Neural progenitor cell (in vitro differentiated cells): Measurements from ENCODE around the gene CCDC3. TPM values are rescaled to one million over a fixed set of nuclear protein-coding genes. Genes with fewer than 3 reads are reported as not detected.

ENCODE experiments used
- DNase-seq: peaks from one replicate; pipeline ENCODE4 v3.0.0-alpha.2; 2016; ENCODE audit warnings: low spot score
- H2AFZ ChIP-seq: fragments of 200-600 bp; sonication (generic); replicated peaks from 2 replicates; pipeline ENCODE4 v1.6.1; 2016; ENCODE audit warnings: antibody characterized with exemption
- H3F3A ChIP-seq: fragments of 200-600 bp; sonication (generic); 2 replicates; pipeline ENCODE4 v1.6.1; 2016; ENCODE audit warnings: antibody characterized with exemption, low read depth
- H3K27ac ChIP-seq: fragments of 200-600 bp; sonication (generic); 2 replicates; pipeline ENCODE4 v1.5.1; 2016; ENCODE audit warnings: mild to moderate bottlenecking
- H3K27me3 ChIP-seq: fragments of 200-600 bp; sonication (generic); 2 replicates; pipeline ENCODE4 v1.6.1; 2016; ENCODE audit warnings: mild to moderate bottlenecking, moderate library complexity
- H3K36me3 ChIP-seq: fragments of 200-600 bp; sonication (generic); 2 replicates; pipeline ENCODE4 v1.5.1; 2016
- H3K4me1 ChIP-seq: fragments of 200-600 bp; sonication (generic); 2 replicates; pipeline ENCODE4 v1.6.1; 2016; ENCODE audit warnings: mixed run types
- H3K4me2 ChIP-seq: fragments of 200-600 bp; sonication (generic); 2 replicates; pipeline ENCODE4 v1.6.1; 2016
- H3K4me3 ChIP-seq: fragments of 200-600 bp; sonication (generic); 2 replicates; pipeline ENCODE4 v1.5.1; 2016
- H3K79me2 ChIP-seq: fragments of 200-600 bp; sonication (generic); 2 replicates; pipeline ENCODE4 v1.6.1; 2016; ENCODE audit warnings: low read depth
- H3K9ac ChIP-seq: fragments of 200-600 bp; sonication (generic); 2 replicates; pipeline ENCODE4 v1.6.1; 2016
- H3K9me3 ChIP-seq: fragments of 200-600 bp; sonication (generic); 2 replicates; pipeline ENCODE4 v1.5.1; 2016; ENCODE audit warnings: low read depth
- H4K20me1 ChIP-seq: fragments of 200-600 bp; sonication (generic); 2 replicates; pipeline ENCODE4 v1.6.1; 2016; ENCODE audit warnings: low read depth
- H3K27ac Mint-ChIP-seq: 3 replicates; pipeline ENCODE4 v1.8.0; 2021; ENCODE audit warnings: mixed read lengths
- H3K27me3 Mint-ChIP-seq: 2 replicates; pipeline ENCODE4 v1.8.0; 2022; ENCODE audit warnings: low read depth, mild to moderate bottlenecking, inconsistent platforms, moderate library complexity, mixed read lengths; ENCODE audit not compliant: insufficient read depth
- H3K36me3 Mint-ChIP-seq: 3 replicates; pipeline ENCODE4 v1.8.0; 2021; ENCODE audit warnings: mixed read lengths
- H3K4me1 Mint-ChIP-seq: 3 replicates; pipeline ENCODE4 v1.8.0; 2021; ENCODE audit warnings: mixed read lengths
- H3K4me3 Mint-ChIP-seq: 3 replicates; pipeline ENCODE4 v1.8.0; 2021; ENCODE audit warnings: mild to moderate bottlenecking, moderate library complexity, mixed read lengths
- H3K9me3 Mint-ChIP-seq: 3 replicates; pipeline ENCODE4 v1.8.0; 2020; ENCODE audit warnings: mixed read lengths
- EZH2 ChIP-seq: fragments of 200-600 bp; sonication (generic); IDR thresholded peaks from 2 replicates; pipeline ENCODE4 v1.6.1; 2017; ENCODE audit warnings: antibody characterized with exemption, mild to moderate bottlenecking, moderate library complexity
- EZH2phosphoT487 ChIP-seq: fragments of 200-600 bp; sonication (generic); IDR thresholded peaks from 2 replicates; pipeline ENCODE4 v1.6.1; 2017; ENCODE audit warnings: antibody characterized with exemption
- total RNA-seq: library from RNA; depleted of rRNA; stranded (reverse); fragments of >200 nt; gene quantifications from 2 replicates; pipeline ENCODE4 v1.2.3, GENCODE V29; 2015; ENCODE audit warnings: low replicate concordance
- TF ChIP-seq, protein P1 (sequence below): fragments of 200-600 bp; sonication (generic); IDR thresholded peaks from 2 replicates; pipeline ENCODE4 v1.5.1; 2017; ENCODE audit warnings: antibody characterized with exemption, mild to moderate bottlenecking

Gene CCDC3
- total RNA-seq, 1 donor from 2014 or later, result not detected

DNA sequence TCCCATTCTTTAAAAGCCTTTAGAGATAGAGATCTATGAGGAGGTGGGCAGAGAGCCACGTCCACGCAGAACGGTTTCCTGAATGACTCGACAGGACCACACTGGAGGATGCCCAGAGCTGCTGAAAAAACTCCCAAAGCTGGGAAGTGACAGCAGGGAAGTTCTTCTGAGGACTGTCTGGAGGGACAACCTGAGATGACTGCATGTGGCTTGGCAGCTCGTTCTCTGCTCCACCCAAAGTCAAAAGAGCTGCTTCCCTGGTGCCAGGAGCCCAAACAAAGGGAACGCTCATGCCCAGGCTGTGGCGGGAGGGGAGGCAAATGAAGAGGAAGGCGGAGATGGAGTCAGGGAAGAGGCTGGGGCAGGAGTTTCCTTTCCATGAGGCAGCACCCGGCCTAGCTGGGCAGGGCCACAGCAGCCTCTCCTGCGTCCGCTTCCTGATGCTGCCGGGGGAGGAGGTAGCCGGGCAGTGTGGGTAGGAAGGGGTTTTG, 95.4 kb downstream of the CCDC3 start:
- no peak overlapping the region for H3K27ac Mint-ChIP-seq
- Histone ChIP-seq H3K27me3 (no peaks in the 10 kb centered on the region), H3K4me1 (no peaks in the 10 kb centered on the region), H3K9ac (no peak overlapping the region), H3K4me3 (no peak overlapping the region), H3K4me2 (no peak overlapping the region), H3K9me3 (no peaks in the 10 kb centered on the region), H3K27ac (no peak overlapping the region), H3K36me3 (no peaks in the 10 kb centered on the region), H2AFZ (no peak overlapping the region), H3K79me2 (no peaks in the 10 kb centered on the region), H4K20me1 (no peaks in the 10 kb centered on the region), H3F3A (no peaks in the 10 kb centered on the region)
- no peak for TF ChIP-seq EZH2phosphoT487
- TF ChIP-seq EZH2, result no peak
- TF ChIP-seq, protein P1, sequence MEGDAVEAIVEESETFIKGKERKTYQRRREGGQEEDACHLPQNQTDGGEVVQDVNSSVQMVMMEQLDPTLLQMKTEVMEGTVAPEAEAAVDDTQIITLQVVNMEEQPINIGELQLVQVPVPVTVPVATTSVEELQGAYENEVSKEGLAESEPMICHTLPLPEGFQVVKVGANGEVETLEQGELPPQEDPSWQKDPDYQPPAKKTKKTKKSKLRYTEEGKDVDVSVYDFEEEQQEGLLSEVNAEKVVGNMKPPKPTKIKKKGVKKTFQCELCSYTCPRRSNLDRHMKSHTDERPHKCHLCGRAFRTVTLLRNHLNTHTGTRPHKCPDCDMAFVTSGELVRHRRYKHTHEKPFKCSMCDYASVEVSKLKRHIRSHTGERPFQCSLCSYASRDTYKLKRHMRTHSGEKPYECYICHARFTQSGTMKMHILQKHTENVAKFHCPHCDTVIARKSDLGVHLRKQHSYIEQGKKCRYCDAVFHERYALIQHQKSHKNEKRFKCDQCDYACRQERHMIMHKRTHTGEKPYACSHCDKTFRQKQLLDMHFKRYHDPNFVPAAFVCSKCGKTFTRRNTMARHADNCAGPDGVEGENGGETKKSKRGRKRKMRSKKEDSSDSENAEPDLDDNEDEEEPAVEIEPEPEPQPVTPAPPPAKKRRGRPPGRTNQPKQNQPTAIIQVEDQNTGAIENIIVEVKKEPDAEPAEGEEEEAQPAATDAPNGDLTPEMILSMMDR, result no peak
- peaks cover 17% of the 10 kb centered on the region for H3K4me1 Mint-ChIP-seq
- peaks cover 4% of the 10 kb centered on the region for H3K9me3 Mint-ChIP-seq
- H3K27me3 Mint-ChIP-seq, result peaks cover 4% of the 10 kb centered on the region
- no peaks in the 10 kb centered on the region for H3K36me3 Mint-ChIP-seq
- no peak for DNase-seq
- no peak overlapping the region for H3K4me3 Mint-ChIP-seq

DNA sequence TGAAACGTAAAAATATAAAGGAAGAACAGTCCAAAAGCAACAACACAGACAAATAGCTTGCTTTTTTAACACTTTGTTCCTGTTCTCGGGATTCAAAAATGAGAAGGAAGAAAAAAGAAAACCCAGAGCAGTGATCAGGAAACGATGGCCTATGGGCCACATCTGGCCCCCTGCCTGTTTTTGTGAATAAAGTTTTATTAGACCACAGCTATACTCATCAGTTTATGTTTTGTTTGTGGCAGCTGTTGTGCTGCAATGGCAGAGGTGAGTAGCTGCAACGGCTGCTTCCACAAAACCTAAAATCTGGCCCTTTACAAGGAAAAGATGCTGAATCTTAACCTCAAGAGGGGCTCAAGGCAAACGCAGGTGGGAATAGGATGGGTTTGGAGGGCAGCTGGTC, 96.4 kb downstream of the CCDC3 start:
- peaks cover 4% of the 10 kb centered on the region for H3K9me3 Mint-ChIP-seq
- TF ChIP-seq EZH2phosphoT487, result no peak
- TF ChIP-seq, protein P1, result no peak
- TF ChIP-seq EZH2, result no peak
- no peaks in the 10 kb centered on the region for H3K79me2 ChIP-seq
- no peaks in the 10 kb centered on the region for H3K36me3 Mint-ChIP-seq
- no peaks in the 10 kb centered on the region for H3K36me3 ChIP-seq
- H3K27ac Mint-ChIP-seq, result no peak overlapping the region
- peaks cover 4% of the 10 kb centered on the region for H3K27me3 Mint-ChIP-seq
- no peak overlapping the region for H3K9ac ChIP-seq
- no peaks in the 10 kb centered on the region for H3K9me3 ChIP-seq
- no peak for DNase-seq
- no peaks in the 10 kb centered on the region for H3K4me1 ChIP-seq
- H2AFZ ChIP-seq, result no peak overlapping the region
- peaks cover 17% of the 10 kb centered on the region for H3K4me1 Mint-ChIP-seq
- H4K20me1 ChIP-seq, result no peaks in the 10 kb centered on the region
- H3K4me2 ChIP-seq, result no peak overlapping the region
- H3K27me3 ChIP-seq, result no peaks in the 10 kb centered on the region
- no peak overlapping the region for H3K4me3 Mint-ChIP-seq
- no peaks in the 10 kb centered on the region for H3F3A ChIP-seq
- H3K4me3 ChIP-seq, result no peak overlapping the region
- H3K27ac ChIP-seq, result no peak overlapping the region

DNA sequence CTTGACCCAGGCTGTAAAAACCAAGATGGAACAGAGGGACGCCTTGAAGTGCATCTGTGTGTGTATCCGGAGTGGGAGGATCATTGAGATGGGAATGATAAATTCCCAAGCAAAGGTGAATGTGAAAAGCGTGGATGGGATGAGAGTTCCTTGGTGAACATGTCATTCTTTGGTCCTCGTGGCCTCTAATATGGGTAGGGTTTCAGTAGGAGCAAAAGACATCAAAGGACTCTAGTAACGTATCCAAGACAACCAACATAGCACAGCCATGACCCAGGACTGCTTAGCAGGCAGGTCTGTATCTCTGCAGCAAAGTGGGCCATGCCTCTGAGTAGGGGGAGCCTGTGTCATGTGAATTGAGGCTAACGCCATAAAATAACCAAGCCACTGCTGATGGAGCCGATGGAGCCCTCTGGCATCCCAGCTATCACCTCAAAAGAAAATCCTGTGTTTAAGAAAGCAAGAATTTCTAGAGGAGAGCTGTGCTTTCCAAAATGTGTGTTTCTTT, 98.6 kb downstream of the CCDC3 start:
- H3K4me1 Mint-ChIP-seq, result peaks cover 14% of the 10 kb centered on the region
- no peaks in the 10 kb centered on the region for H3K9me3 ChIP-seq
- no peaks in the 10 kb centered on the region for H3K4me1 ChIP-seq
- TF ChIP-seq, protein P1, result no peak
- TF ChIP-seq EZH2phosphoT487, result no peak
- TF ChIP-seq EZH2, result no peak
- no peak overlapping the region for H3K9ac ChIP-seq
- peaks cover 4% of the 10 kb centered on the region for H3K9me3 Mint-ChIP-seq
- no peaks in the 10 kb centered on the region for H3K79me2 ChIP-seq
- no peaks in the 10 kb centered on the region for H3F3A ChIP-seq
- no peak for DNase-seq
- H3K4me2 ChIP-seq, result no peak overlapping the region
- H3K4me3 ChIP-seq, result no peak overlapping the region
- no peak overlapping the region for H3K27ac ChIP-seq
- no peaks in the 10 kb centered on the region for H3K36me3 Mint-ChIP-seq
- H3K27me3 Mint-ChIP-seq, result peaks cover 4% of the 10 kb centered on the region
- no peaks in the 10 kb centered on the region for H3K27me3 ChIP-seq
- H3K36me3 ChIP-seq, result no peaks in the 10 kb centered on the region
- no peak overlapping the region for H3K4me3 Mint-ChIP-seq
- H4K20me1 ChIP-seq, result no peaks in the 10 kb centered on the region
- H3K27ac Mint-ChIP-seq, result no peak overlapping the region
- no peak overlapping the region for H2AFZ ChIP-seq
